OCI-LY3 (cell line): ENCODE measurements around the gene PACSIN2.

Experiments used
- H2AFZ ChIP-seq: fragments of 200-600, 300-600 bp; shearing (Covaris generic); 2 replicates; pipeline ENCODE4 v1.6.0; 2014; ENCODE audit warnings: antibody characterized with exemption, low read depth, low read length
- H3K27ac ChIP-seq: fragments of 200-600, 300-600 bp; sonication (generic); 2 replicates; pipeline ENCODE4 v1.5.1; 2014; ENCODE audit warnings: mild to moderate bottlenecking, low read length, moderate library complexity, mixed read lengths
- H3K27me3 ChIP-seq: fragments of 200-600, 300-600 bp; sonication (generic); 2 replicates; pipeline ENCODE4 v1.6.1; 2014; ENCODE audit warnings: low read depth, low read length, mixed read lengths
- H3K36me3 ChIP-seq: fragments of 200-600, 300-600 bp; sonication (generic); replicated peaks from 2 replicates; pipeline ENCODE3; 2014; ENCODE audit warnings: low read depth, low read length, mixed read lengths
- H3K4me1 ChIP-seq: fragments of 300-600, 200-600 bp; sonication (generic); 2 replicates; pipeline ENCODE4 v1.6.1; 2014; ENCODE audit warnings: low read length, mixed read lengths
- H3K4me2 ChIP-seq: fragments of 200-600, 300-600 bp; sonication (generic); 2 replicates; pipeline ENCODE4 v1.6.1; 2014; ENCODE audit warnings: low read length, mixed read lengths
- H3K4me3 ChIP-seq: fragments of 300-600, 200-600 bp; sonication (generic); 2 replicates; pipeline ENCODE4 v1.5.1; 2014; ENCODE audit warnings: antibody characterized with exemption, mild to moderate bottlenecking, low read length, moderate library complexity
- H3K79me2 ChIP-seq: fragments of 300-600, 200-600 bp; shearing (Covaris generic); 2 replicates; pipeline ENCODE4 v1.6.1; 2014; ENCODE audit warnings: mild to moderate bottlenecking, low read length, mixed read lengths
- H3K9ac ChIP-seq: fragments of 300-600, 200-600 bp; shearing (Covaris generic); 2 replicates; pipeline ENCODE4 v1.6.0; 2014; ENCODE audit warnings: mild to moderate bottlenecking, low read length, moderate library complexity
- H3K9me3 ChIP-seq: fragments of 200-600, 300-600 bp; shearing (Covaris generic); 2 replicates; pipeline ENCODE4 v1.6.1; 2014; ENCODE audit warnings: low read length, mixed read lengths; ENCODE audit not compliant: insufficient read depth
- H4K20me1 ChIP-seq: fragments of 200-600, 300-600 bp; sonication (generic); 2 replicates; pipeline ENCODE4 v1.6.1; 2016; ENCODE audit warnings: low read length, mixed read lengths; ENCODE audit not compliant: insufficient read depth
- EZH2phosphoT487 ChIP-seq: fragments of 200-600 bp; shearing (Covaris generic); IDR thresholded peaks from 2 replicates; pipeline ENCODE4 v1.6.1; 2018; ENCODE audit warnings: antibody characterized with exemption, mixed run types, low read depth
- TF ChIP-seq, protein P1 (sequence below): fragments of 200-600, 300-600 bp; sonication (generic); IDR thresholded peaks from 2 replicates; pipeline ENCODE4 v1.5.1; 2014; ENCODE audit warnings: antibody characterized with exemption, low read length, low read depth

Gene PACSIN2

GRCh38 chr22:42872821-42873220, 142.1 kb downstream of the PACSIN2 start:
- H2AFZ ChIP-seq, result no peak overlapping the region
- H3K9me3 ChIP-seq, result no peaks in the 10 kb centered on the region
- no peaks in the 10 kb centered on the region for H4K20me1 ChIP-seq
- no peak overlapping the region for H3K9ac ChIP-seq
- no peaks in the 10 kb centered on the region for H3K27me3 ChIP-seq
- no peaks in the 10 kb centered on the region for H3K4me1 ChIP-seq
- peaks cover 28% of the 10 kb centered on the region for H3K36me3 ChIP-seq
- no peaks in the 10 kb centered on the region for H3K79me2 ChIP-seq
- no peak overlapping the region for H3K4me2 ChIP-seq
- H3K27ac ChIP-seq, result no peak overlapping the region
- TF ChIP-seq, protein P1, sequence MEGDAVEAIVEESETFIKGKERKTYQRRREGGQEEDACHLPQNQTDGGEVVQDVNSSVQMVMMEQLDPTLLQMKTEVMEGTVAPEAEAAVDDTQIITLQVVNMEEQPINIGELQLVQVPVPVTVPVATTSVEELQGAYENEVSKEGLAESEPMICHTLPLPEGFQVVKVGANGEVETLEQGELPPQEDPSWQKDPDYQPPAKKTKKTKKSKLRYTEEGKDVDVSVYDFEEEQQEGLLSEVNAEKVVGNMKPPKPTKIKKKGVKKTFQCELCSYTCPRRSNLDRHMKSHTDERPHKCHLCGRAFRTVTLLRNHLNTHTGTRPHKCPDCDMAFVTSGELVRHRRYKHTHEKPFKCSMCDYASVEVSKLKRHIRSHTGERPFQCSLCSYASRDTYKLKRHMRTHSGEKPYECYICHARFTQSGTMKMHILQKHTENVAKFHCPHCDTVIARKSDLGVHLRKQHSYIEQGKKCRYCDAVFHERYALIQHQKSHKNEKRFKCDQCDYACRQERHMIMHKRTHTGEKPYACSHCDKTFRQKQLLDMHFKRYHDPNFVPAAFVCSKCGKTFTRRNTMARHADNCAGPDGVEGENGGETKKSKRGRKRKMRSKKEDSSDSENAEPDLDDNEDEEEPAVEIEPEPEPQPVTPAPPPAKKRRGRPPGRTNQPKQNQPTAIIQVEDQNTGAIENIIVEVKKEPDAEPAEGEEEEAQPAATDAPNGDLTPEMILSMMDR, result no peak
- no peak for TF ChIP-seq EZH2phosphoT487
- H3K4me3 ChIP-seq, result no peak overlapping the region

DNA sequence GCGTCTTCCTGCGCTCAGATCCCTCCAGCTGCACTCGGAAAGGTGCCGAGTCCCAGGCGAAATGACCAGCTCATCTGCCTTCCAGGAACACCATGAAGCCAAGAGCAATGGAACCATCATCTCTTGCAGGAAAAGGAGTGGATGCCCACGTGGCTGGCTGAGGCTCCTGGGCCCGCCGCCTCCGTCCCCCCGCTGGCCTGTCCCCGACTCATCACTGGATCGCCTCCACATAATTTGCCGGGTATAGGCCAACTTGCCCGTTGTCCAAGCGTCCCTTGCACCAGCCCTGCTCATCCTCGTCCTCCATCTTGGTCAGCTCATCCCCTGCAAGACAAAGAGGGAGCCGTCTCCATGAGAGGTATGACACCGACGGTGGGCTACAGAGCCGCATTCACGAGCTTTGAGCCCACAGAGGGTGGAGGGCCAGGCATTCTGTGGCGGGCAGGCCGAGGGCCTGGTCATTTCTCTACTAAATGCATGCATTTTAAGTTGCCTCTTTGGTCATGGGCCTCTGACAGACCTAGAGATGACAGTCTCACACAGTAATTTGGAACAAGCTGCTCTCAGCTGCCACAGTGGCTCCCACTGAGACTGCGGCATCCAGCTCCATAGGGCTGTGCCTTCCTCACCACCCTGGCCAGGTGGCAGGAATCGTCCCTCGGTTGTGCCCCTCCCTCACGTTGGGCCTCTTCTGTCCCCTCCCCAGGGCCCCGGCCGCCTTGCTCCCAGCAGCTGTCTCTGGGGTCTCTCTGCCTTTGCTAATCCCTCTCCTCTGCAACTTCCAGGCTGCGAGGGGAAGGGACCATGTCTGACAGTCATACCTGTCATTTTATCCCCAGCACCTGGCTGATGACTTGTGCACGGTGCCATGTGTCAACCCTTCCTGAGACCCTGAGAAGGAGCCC, 143.6 kb downstream of the PACSIN2 start:
- H3K4me2 ChIP-seq, result no peak overlapping the region
- no peaks in the 10 kb centered on the region for H3K9me3 ChIP-seq
- TF ChIP-seq, protein P1, result no peak
- TF ChIP-seq EZH2phosphoT487, result no peak
- peaks cover 22% of the 10 kb centered on the region for H3K36me3 ChIP-seq
- no peak overlapping the region for H3K4me3 ChIP-seq
- H2AFZ ChIP-seq, result no peak overlapping the region
- H3K79me2 ChIP-seq, result no peaks in the 10 kb centered on the region
- H3K4me1 ChIP-seq, result peaks cover 4% of the 10 kb centered on the region
- H3K27ac ChIP-seq, result no peak overlapping the region
- no peaks in the 10 kb centered on the region for H3K27me3 ChIP-seq
- H4K20me1 ChIP-seq, result no peaks in the 10 kb centered on the region
- H3K9ac ChIP-seq, result no peak overlapping the region

GRCh38 chr22:42869888-42870480, 145.0 kb downstream of the PACSIN2 start:
- Histone ChIP-seq H3K27ac (no peak overlapping the region), H3K9me3 (no peaks in the 10 kb centered on the region), H3K4me3 (no peak overlapping the region), H2AFZ (no peak overlapping the region), H3K4me2 (no peak overlapping the region), H3K79me2 (no peaks in the 10 kb centered on the region), H3K4me1 (peaks cover 4% of the 10 kb centered on the region), H3K27me3 (no peaks in the 10 kb centered on the region), H4K20me1 (no peaks in the 10 kb centered on the region), H3K36me3 (peaks cover 25% of the 10 kb centered on the region), H3K9ac (no peak overlapping the region)
- TF ChIP-seq, protein P1, result no peak
- no peak for TF ChIP-seq EZH2phosphoT487

GRCh38 chr22:42869463-42869862, 145.5 kb downstream of the PACSIN2 start:
- Histone ChIP-seq H3K4me1 (peaks cover 4% of the 10 kb centered on the region), H3K4me3 (no peak overlapping the region), H3K79me2 (no peaks in the 10 kb centered on the region), H3K9ac (no peak overlapping the region), H3K9me3 (no peaks in the 10 kb centered on the region), H3K27me3 (no peaks in the 10 kb centered on the region), H3K36me3 (peaks cover 28% of the 10 kb centered on the region), H3K4me2 (no peak overlapping the region), H3K27ac (no peak overlapping the region), H2AFZ (no peak overlapping the region), H4K20me1 (no peaks in the 10 kb centered on the region)
- TF ChIP-seq EZH2phosphoT487, result no peak
- TF ChIP-seq, protein P1, result no peak
